ENCODE results near the gene MARCHF10.

GRCh38 chr17:62707425-62707739 lies 100.7 kb downstream of the MARCHF10 start:
- no peak for TF ChIP-seq CTCF (IDR thresholded peaks at IDR 0.05)
- TF ChIP-seq POLR2A (IDR thresholded peaks at IDR 0.05), result no peak
- TF ChIP-seq EP300 (IDR thresholded peaks at IDR 0.05; ENCODE audit: low read depth), result no peak
- no peak for TF ChIP-seq POLR2AphosphoS5 (IDR thresholded peaks at IDR 0.05)

All from transverse colon (tissue), 4 donors.